Muscle of arm (tissue), 12 donors: ENCODE results near the gene SLC2A5. TPM values are rescaled to one million over a fixed set of nuclear protein-coding genes. Genes with fewer than 3 reads are reported as not detected.

Source experiments
- DNase-seq: peaks from one replicate; pipeline ENCODE4 v3.0.0-alpha.2; 2013
- polyA plus RNA-seq, 12 donors: library from polyadenylated mRNA; unstranded; fragments of 120-200 nt; gene quantifications; one replicate each; pipeline ENCODE4 v1.2.1, GENCODE V29; 2013; ENCODE audit not compliant: insufficient read length in 12 of 12

SLC2A5 gene
- polyA plus RNA-seq, 12 donors, result 2.1 to 23.4 (median 9.4) TPM; not detected in 1

- peak; percentile 31 for DNase-seq
Measured at GRCh38 chr1:9066945-9067807, 2.3 kb downstream of the SLC2A5 start.

DNA sequence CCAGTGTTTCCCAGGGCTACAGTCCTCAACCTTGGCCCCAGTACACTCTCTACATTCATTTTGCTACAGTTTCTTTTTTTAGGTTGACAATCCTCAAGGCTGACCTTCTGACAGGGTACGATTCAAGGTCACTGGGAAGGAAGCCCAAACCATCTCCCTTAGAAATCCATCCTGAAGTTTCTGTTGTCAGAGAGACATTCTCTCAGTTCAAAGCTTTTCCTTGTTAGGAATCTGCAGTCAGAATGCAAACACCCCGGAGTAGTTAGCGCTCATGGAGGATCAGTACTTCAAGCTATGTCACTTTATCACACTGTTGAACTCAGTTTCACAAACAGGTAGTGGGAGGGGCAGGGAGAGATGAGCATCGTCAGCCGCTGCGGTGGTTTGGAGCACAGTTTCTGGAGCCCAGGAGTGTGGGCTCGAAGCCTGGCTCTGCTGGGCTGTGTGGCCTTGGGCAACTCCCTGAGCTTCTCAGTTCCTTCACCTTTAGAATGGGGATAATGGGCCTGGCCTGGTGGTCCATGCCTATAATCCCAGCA is 4.2 kb downstream of the SLC2A5 start:
- no peak for DNase-seq

- no peak for DNase-seq
Measured at GRCh38 chr1:9062846-9063245, 6.6 kb downstream of the SLC2A5 start.

DNA sequence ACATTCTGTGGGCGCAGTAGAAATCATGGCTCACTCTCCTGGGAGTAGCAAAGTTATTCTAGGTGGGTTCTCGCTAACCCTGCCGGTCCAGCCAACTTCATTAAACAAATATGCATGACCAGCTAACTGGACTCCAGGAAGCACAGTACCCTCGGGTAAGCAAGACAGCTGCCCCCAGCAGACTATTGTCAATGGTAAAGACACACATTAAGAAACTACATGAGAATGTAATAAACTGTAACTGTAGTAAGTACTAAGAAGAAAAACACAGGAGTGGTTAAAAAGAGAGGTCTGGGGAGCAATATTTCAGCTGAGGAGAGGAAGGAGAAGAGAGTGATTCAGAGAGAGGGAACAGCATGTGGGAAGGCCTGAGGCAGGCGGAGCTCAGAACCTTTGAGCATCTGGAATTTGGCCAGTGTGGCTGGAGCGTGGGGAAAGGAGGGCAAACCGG is 7.4 kb downstream of the SLC2A5 start:
- no peak for DNase-seq

GRCh38 chr1:9061252-9061960 is 8.0 kb downstream of the SLC2A5 start:
- DNase-seq, result no peak

DNA sequence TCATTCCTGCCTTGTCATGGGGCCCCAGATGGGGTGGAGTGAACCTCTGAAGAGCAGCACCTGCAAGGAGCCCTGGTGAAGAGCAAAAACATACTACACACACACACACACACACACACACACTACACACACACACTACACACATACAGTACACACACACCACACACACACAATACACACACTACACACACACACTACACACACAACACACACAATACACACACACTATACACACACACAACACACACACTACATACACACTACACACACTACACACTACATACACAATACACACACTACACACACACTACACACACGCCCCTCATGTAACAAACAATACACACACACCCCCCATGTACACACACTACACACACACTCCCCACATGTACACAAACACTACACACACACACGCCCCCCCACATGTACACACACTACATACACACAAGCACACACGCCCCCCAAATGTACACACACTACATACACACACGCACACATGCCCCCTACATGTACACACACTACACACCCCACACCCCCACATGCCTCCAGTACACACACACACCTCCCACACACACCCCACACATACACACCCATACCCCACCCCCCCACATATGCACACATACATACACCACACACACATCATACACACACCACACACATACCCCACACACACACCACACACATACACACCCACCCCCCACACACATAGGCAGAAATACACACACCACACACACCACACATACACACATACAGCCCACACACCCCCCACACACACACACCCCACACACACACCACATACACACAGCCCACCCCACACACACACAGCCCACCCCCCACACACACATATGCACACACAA is 9.3 kb downstream of the SLC2A5 start:
- DNase-seq, result no peak

DNA sequence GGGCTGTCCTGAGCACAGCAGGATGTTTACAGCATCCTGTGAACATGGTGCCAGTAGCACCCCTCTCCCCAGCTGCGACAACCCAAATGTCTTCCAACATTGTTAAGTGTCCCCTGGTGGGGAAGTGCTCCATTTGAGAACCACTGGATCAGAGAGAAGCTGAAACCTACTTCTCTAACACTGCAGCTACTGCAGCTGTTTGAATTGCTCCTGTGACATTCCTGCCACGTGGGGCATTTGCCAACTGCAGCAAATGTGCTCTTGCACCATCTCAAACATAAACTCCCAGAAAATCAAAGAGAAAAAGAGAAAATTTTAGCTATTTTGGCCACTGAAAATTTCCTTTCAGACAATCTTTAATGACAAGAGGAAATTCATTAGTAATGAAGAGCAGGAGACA is 11.0 kb downstream of the SLC2A5 start:
- DNase-seq, result no peak

DNA sequence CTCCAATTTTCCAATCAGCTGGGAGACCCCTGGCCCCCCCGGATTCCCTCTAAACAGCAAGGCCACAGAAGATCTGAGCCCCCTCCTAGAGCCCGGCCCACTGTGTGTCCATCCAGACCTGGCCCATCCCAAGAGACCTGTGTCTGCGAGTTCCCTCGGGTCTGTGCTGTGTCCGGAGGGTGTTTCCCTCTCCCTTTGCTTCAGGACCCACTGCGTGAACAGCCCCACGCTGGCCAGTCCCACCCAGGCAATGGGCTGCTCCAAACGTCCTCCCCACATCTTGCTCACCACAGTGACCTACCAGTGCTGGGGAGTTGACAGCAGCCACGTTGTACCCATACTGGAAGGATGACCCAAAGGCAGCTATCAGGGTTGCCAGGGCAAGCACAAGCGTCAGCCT is 11.6 kb downstream of the SLC2A5 start:
- no peak for DNase-seq

DNA sequence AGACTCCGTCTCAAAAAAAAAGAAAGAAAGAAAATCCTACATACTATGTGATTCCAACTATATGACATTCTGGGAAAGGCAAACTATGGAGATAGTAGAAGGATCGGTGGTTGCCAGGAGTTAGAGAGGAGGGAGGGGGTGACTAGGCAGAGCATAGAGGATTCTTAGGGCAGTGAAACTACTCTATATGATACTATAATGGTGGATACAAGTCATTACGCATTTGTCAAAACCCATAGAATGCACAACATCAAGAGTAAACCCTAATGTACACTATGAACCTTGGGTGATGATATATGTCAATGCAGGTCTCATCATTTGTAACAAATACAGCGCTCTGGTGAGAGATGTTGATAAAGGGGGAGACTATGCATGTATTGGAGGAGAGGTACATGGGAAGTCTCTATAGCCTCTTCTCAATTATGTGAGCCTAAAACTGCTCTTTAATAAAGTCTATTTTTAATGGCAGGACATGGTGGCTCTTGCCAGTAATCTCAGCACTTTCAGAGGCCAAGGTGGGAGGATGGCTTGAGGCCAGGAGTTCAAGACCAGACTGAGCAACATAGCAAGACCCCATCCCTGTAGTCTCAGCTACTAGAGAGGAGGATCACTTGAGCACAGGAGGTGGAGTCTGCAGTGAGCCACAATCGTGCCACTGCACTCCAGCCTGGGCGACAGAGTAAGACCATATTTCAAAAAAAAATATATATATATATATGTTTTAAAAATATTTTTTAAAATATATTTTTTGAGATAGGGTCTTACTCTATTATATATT is 17.0 kb downstream of the SLC2A5 start:
- DNase-seq, result no peak

- DNase-seq, result no peak
Measured at GRCh38 chr1:9051379-9051778, 18.1 kb downstream of the SLC2A5 start.

- no peak for DNase-seq
Measured at GRCh38 chr1:9050803-9051202, 18.6 kb downstream of the SLC2A5 start.

GRCh38 chr1:9048551-9048950 is 20.9 kb downstream of the SLC2A5 start:
- DNase-seq, result no peak

GRCh38 chr1:9047019-9047418 is 22.4 kb downstream of the SLC2A5 start:
- DNase-seq, result no peak

GRCh38 chr1:9045861-9046510 is 23.4 kb downstream of the SLC2A5 start:
- DNase-seq, result no peak

DNA sequence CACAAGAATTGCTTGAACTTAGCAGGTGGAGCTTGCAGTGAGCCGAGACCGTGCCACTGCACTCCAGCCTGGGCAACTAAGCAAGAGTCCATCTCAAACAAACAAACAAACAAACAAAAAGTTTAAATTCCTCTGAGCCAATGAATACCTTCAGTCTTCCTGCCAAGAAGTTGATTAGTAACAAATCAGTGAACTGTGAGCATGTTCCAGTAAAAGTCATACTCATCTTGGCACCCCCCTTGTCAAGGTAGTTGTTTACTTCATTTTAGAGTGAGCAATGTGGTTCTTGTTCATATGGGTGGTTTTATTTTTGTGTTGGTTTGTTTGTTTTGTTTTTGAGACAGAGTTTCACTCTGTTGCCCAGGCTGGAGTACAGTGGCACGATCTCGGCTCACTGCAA is 25.2 kb downstream of the SLC2A5 start:
- DNase-seq, result no peak

- DNase-seq, result no peak
Measured at GRCh38 chr1:9042272-9042671, 27.2 kb downstream of the SLC2A5 start.

GRCh38 chr1:9041116-9041779 is 28.2 kb downstream of the SLC2A5 start:
- DNase-seq, result no peak

- no peak for DNase-seq
Measured at GRCh38 chr1:9040659-9041030, 28.8 kb downstream of the SLC2A5 start.

DNA sequence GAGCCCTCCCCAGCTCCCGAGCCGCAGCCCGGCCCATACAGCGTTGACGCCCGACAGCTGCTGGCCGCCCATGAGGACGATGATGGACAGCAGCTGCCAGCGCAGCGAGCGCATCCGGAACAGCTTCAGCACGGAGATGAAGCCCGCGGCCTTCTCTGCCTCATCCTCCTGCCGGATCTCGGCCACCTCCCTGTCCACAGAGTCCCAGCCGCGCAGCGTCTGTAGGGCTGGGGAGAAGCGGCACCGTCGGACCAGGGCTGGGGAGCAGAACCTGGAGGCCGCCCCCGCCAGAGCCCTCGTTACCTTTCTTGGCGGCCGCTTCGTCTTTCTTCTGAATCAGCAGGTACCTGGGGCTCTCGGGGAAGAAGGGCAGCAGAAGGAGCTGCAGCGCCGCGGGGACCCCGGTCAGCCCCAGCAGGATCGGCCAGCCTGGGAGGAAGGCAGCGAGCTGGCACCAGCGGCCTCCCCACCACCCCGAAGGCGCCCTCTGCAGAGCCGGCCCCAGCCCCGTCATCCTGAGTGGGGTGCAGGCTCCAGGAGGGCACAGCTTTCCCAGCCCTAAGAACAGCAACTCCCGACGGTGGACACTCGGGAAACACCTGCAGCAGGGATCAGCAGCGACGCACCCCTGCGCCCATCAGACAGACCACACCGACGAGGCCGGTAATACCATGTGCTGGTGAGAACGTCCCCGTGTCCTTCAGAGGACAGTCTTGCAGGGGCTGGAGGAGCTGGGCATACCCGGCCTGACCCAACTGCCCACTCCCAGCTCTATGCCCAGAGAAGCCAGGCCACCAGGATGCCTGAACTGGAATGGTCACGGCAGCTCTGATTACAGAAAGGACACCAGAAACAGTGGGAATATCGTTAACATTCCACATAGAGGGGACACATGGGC is 29.4 kb downstream of the SLC2A5 start:
- DNase-seq, result no peak
